Keratinocyte (primary cell): Measurements from ENCODE around the gene C10orf71. TPM values are rescaled to one million over a fixed set of nuclear protein-coding genes. Genes with fewer than 3 reads are reported as not detected.

Experiments used
- DNase-seq: peaks from one replicate; pipeline ENCODE4 v3.0.0-alpha.2; 2011; ENCODE audit warnings: low read depth, missing footprints, low spot score
- FAIRE-seq: peaks from 2 replicates; lab custom pipeline; 2011; peaks lifted over from hg19 to GRCh38; lab: Jason Lieb, UNC
- H2AFZ ChIP-seq: 2 replicates; pipeline ENCODE4 v1.6.0; 2012; ENCODE audit warnings: low read length, control low read depth, inconsistent platforms; ENCODE audit not compliant: control insufficient read depth
- H3K27ac ChIP-seq: 2 replicates; pipeline ENCODE4 v1.5.1; 2011; ENCODE audit warnings: low read length; ENCODE audit not compliant: control insufficient read depth, insufficient read depth
- H3K27me3 ChIP-seq: 3 replicates; pipeline ENCODE4 v1.6.0; 2011; ENCODE audit warnings: low read length; ENCODE audit not compliant: control insufficient read depth, insufficient read depth; ENCODE audit errors: extremely low read depth
- H3K36me3 ChIP-seq, 2 experiments: 2 replicates in 1 of 2; 3 replicates in 1 of 2; pipeline ENCODE4 v1.5.1; 2011; ENCODE audit warnings: low read length in 2 of 2, mild to moderate bottlenecking in 1 of 2; ENCODE audit not compliant: control insufficient read depth in 2 of 2, insufficient read depth in 2 of 2; ENCODE audit errors: extremely low read depth in 1 of 2
- H3K4me1 ChIP-seq: 3 replicates; pipeline ENCODE4 v1.5.1; 2011; ENCODE audit warnings: low read length; ENCODE audit not compliant: control insufficient read depth, insufficient read depth; ENCODE audit errors: extremely low read depth
- H3K4me2 ChIP-seq: 3 replicates; pipeline ENCODE4 v1.6.0; 2011; ENCODE audit warnings: low read depth, low read length; ENCODE audit not compliant: control insufficient read depth, insufficient read depth; ENCODE audit errors: extremely low read depth
- H3K4me3 ChIP-seq, 3 experiments: fragments of 200-600 bp in 1 of 3; sonication (generic) in 1 of 3; 2 replicates in 2 of 3; 3 replicates in 1 of 3; pipeline ENCODE4 v1.5.1; 2011 to 2016; ENCODE audit warnings: low read length in 3 of 3, mild to moderate bottlenecking in 3 of 3, control low read depth in 2 of 3, inconsistent platforms in 1 of 3, low read depth in 1 of 3, mixed read lengths in 1 of 3, mixed run types in 1 of 3, moderate library complexity in 1 of 3; ENCODE audit not compliant: control insufficient read depth in 2 of 3, insufficient read depth in 2 of 3; ENCODE audit errors: extremely low read depth in 1 of 3
- H3K79me2 ChIP-seq: 2 replicates; pipeline ENCODE4 v1.6.0; 2012; ENCODE audit warnings: low read length; ENCODE audit not compliant: control insufficient read depth, insufficient read depth
- H3K9ac ChIP-seq: 3 replicates; pipeline ENCODE4 v1.6.0; 2011; ENCODE audit warnings: low read length; ENCODE audit not compliant: control insufficient read depth, insufficient read depth; ENCODE audit errors: extremely low read depth
- H3K9me1 ChIP-seq: 3 replicates; pipeline ENCODE4 v1.6.0; 2011; ENCODE audit warnings: low read length; ENCODE audit not compliant: control insufficient read depth, insufficient read depth; ENCODE audit errors: extremely low read depth
- H3K9me3 ChIP-seq: 2 replicates; pipeline ENCODE4 v1.5.1; 2012; ENCODE audit warnings: low read depth, low read length; ENCODE audit not compliant: control insufficient read depth
- H4K20me1 ChIP-seq: 3 replicates; pipeline ENCODE4 v1.6.0; 2011; ENCODE audit warnings: low read length; ENCODE audit not compliant: control insufficient read depth, insufficient read depth; ENCODE audit errors: extremely low read depth
- EZH2 ChIP-seq: IDR thresholded peaks from one replicate; pipeline ENCODE4 v1.6.1; 2012; ENCODE audit warnings: inconsistent platforms, mild to moderate bottlenecking, low read length, moderate library complexity
- dilution Hi-C: fragments of 300-500 bp; cut with MboI; formaldehyde crosslinking; loops from one replicate; pipeline ENCODE4 v1.7.0; 2020; ENCODE audit warnings: low sequenced_read_pairs; ENCODE audit not compliant: extremely low pct_ligation_motif_present
- polyA plus RNA-seq, 5 experiments: library from polyadenylated mRNA; depleted of rRNA in 3 of 5; stranded (reverse) in 3 of 5; stranded (forward) in 1 of 5; unstranded in 1 of 5; fragments of >200 nt; gene quantifications; 1 replicate in 1 of 5; 2 replicates in 3 of 5; 3 replicates in 1 of 5; pipeline versions ENCODE4 v1.2.1 to v1.2.3, GENCODE V29; 2011 to 2012; ENCODE audit warnings: missing spikeins in 2 of 5, low read depth in 1 of 5, low replicate concordance in 1 of 5
- TF ChIP-seq, protein P1 (sequence below), 3 experiments: IDR thresholded peaks in 1 of 3; conservative IDR thresholded peaks in 1 of 3; optimal IDR thresholded peaks in 1 of 3; 2 replicates in 2 of 3; 3 replicates in 1 of 3; pipeline versions ENCODE3 to v1.5.1; 2011; ENCODE audit warnings: low read length in 3 of 3, mild to moderate bottlenecking in 3 of 3, moderate library complexity in 2 of 3, control low read depth in 1 of 3, inconsistent platforms in 1 of 3; ENCODE audit not compliant: insufficient read depth in 2 of 3; ENCODE audit errors: extremely low read depth in 1 of 3

C10orf71 gene
- polyA plus RNA-seq, 1 donor (not counting 4 experiments of a cell fraction or from before 2014, with no cell fraction given) = not detected

DNA sequence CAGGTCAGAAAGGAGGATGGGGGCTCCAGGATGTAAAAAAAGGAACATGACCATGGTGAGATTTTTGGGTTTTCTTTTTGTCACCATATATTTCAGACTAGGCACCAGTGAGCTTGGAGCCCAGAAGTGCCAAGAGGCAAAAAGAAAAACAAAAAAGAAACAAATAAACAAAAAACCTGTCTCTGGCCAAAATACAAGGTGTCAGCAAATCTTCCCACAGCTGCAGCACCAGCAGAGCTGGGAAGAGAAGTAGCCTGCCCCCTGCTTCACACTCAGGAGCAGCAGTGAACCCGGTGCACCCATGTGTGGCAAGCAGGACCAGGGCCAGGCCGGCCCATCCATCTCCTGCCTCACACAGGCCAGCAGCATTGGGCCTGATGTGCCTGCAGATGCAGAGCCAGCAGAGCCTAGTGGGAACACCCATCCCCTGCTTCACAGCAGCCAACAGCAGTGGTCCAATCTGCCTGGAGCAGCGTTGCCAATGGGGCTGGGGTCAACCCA, 34.7 kb upstream of the C10orf71 start:
- DNase-seq = no peak
- H3K27ac ChIP-seq = no peak overlapping the region
- no peak overlapping the region for H3K4me2 ChIP-seq
- no peaks in the 10 kb centered on the region for H3K4me1 ChIP-seq
- H3K4me3 ChIP-seq = no peak overlapping the region
- no peak overlapping the region for H2AFZ ChIP-seq
- no peaks in the 10 kb centered on the region for H3K9me3 ChIP-seq
- dilution Hi-C loops = no loop called here
- H3K36me3 ChIP-seq = no peaks in the 10 kb centered on the region
- H3K9me1 ChIP-seq = no peaks in the 10 kb centered on the region
- no peak for FAIRE-seq
- H3K27me3 ChIP-seq = no peaks in the 10 kb centered on the region
- TF ChIP-seq EZH2 = no peak
- TF ChIP-seq, protein P1, sequence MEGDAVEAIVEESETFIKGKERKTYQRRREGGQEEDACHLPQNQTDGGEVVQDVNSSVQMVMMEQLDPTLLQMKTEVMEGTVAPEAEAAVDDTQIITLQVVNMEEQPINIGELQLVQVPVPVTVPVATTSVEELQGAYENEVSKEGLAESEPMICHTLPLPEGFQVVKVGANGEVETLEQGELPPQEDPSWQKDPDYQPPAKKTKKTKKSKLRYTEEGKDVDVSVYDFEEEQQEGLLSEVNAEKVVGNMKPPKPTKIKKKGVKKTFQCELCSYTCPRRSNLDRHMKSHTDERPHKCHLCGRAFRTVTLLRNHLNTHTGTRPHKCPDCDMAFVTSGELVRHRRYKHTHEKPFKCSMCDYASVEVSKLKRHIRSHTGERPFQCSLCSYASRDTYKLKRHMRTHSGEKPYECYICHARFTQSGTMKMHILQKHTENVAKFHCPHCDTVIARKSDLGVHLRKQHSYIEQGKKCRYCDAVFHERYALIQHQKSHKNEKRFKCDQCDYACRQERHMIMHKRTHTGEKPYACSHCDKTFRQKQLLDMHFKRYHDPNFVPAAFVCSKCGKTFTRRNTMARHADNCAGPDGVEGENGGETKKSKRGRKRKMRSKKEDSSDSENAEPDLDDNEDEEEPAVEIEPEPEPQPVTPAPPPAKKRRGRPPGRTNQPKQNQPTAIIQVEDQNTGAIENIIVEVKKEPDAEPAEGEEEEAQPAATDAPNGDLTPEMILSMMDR (optimal IDR thresholded peaks at IDR 0.05 in 1 of 3, IDR thresholded peaks at IDR 0.05 in 1 of 3, conservative IDR thresholded peaks at IDR 0.05 in 1 of 3; ENCODE audit: extremely low read depth in 1 of 3, insufficient read depth in 2 of 3, low read length in 3 of 3) = no peak
- H4K20me1 ChIP-seq = no peaks in the 10 kb centered on the region
- H3K9ac ChIP-seq = no peak overlapping the region
- H3K79me2 ChIP-seq = no peaks in the 10 kb centered on the region

- no peaks in the 10 kb centered on the region for H3K9me1 ChIP-seq
- H3K4me2 ChIP-seq = no peak overlapping the region
- H3K9me3 ChIP-seq = no peaks in the 10 kb centered on the region
- H3K4me1 ChIP-seq = no peaks in the 10 kb centered on the region
- dilution Hi-C loops = no loop called here
- no peaks in the 10 kb centered on the region for H3K36me3 ChIP-seq
- H3K79me2 ChIP-seq = no peaks in the 10 kb centered on the region
- H3K9ac ChIP-seq = no peak overlapping the region
- no peak overlapping the region for H3K27ac ChIP-seq
- TF ChIP-seq EZH2 = no peak
- TF ChIP-seq, protein P1 (optimal IDR thresholded peaks at IDR 0.05 in 1 of 3, IDR thresholded peaks at IDR 0.05 in 1 of 3, conservative IDR thresholded peaks at IDR 0.05 in 1 of 3; ENCODE audit: extremely low read depth in 1 of 3, insufficient read depth in 2 of 3, low read length in 3 of 3) = no peak
- H3K27me3 ChIP-seq = no peaks in the 10 kb centered on the region
- DNase-seq = no peak
- H3K4me3 ChIP-seq = no peak overlapping the region
- no peak for FAIRE-seq
- no peaks in the 10 kb centered on the region for H4K20me1 ChIP-seq
- H2AFZ ChIP-seq = no peak overlapping the region
Observed at GRCh38 chr10:49265885-49266284, 33.1 kb upstream of the C10orf71 start.
